NT2/D1 (cell line): ENCODE measurements around the gene GRM5.
"Not testable (repeated sequence)": the region's sequence is repeated elsewhere in the genome, so short reads cannot be mapped to it uniquely, and the experiment has no call there.

Source experiments
- YY1 ChIP-seq: IDR thresholded peaks from 2 replicates; pipeline ENCODE4 v1.6.1; 2011; ENCODE audit not compliant: insufficient read length, insufficient read depth
- ZNF274 ChIP-seq: IDR thresholded peaks from 2 replicates; pipeline ENCODE4 v1.6.1; 2011; ENCODE audit warnings: mild to moderate bottlenecking, low read depth, low read length

DNA sequence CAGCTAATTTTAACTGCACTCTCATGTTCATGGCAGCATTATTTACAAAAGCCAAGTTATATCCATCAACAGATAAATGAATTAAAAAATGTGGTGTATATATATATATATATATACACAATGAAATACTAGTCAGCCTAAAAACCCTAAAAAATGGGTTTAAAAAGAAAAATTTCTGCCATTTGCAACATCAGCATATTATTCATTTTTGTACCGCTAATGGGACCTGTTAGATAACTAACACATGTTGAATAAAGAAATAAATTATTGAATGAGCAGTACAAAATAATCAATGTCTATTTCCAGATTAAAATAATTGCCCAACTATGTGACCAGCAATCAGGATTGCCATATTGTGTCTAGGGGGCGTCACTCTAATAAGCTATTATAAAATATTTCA is 211.8 kb downstream of the GRM5 start:
- TF ChIP-seq YY1, ZNF274: not testable (repeated sequence)
